Measurements from ENCODE around the gene MRPS27.

Gene MRPS27

DNA sequence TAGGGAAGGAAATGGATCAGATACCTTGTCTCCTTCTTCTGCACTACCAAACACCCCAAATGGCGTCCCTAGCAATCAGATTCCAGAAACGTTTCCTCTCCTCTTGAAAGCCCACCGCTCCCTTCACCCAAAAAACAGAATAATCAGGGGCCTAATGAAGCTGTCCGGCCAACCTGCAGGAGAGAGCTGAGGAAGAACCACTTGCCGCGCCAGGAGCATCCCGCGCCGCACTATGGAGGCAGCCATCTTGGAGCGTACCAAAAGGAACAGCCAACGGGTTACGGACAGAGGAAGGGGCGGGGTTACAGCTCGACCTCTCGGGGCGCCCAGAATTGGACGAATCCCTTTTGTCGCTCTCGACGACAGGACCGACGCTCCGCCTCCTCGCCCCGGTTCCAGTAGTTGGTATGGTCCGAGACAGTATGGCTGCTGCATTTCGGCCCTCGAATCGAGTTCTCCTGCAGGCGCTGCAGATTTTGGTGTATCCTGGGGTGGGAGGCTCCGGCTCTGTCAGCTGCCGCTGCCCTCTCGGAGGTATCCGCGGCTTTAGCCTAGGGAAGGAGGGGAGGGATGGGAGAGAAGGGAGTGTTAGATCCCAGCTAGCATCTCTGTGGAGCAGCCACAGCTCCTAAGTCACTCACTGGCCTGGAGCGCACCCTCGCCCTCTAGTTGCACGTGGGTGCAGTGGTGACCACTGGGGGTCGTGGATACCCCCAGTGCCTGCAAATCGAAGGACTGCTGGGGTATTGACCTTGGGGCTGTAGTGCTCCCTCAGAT is at the start of gene MRPS27, which contains the start of gene PTCD2:
MRPS27 (minus strand) TSS at position 265 of the 777 bp plus-strand sequence; CDS start at position 246, 19 bp downstream.
PTCD2 (plus strand) TSS at position 398 of the 777 bp plus-strand sequence; CDS start at position 408, 10 bp downstream.
- DNase-seq (ENCODE audit: low read depth, low spot score), result peak; percentile 92

DNA sequence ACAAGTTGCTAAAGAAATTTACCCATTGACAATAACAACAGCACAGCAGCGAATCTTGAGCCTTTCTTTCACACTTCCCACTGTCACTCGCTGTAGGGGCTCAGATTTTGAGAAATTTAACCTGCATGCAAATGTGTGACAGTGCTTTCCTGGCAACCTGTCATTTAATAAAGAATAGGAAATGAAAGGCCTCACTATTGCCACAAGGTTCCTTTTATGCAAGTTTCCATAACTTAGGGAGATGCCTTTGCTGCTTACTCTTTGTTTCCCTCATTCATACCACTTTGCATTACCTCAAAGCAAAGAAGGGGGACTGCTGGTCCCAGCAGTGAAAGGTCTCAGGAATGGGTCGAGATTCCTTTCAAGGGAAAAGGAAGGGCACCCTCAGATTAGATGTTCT is 49.7 kb upstream of the MRPS27 start:
- DNase-seq (ENCODE audit: low read depth, low spot score), result no peak

DNA sequence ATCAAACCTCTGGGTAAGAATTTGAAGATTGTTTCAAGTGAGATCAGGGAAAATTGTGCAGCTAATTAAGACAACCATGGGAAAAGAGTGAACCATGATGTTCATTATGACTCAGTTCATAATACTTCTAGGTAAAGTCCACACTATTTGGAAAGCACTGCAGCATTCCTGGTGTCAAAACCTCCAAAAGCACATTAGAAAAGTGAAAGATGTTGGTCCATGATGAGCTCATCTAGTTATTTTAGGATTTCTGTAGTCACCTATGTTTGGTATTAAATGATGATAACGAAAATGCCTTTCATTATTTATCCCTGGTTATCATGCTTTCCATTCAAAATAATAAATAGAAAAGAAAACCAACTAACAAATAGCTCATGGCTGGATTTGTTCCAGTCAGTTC is 49.3 kb upstream of the MRPS27 start:
- no peak for DNase-seq (ENCODE audit: low read depth, low spot score)

DNA sequence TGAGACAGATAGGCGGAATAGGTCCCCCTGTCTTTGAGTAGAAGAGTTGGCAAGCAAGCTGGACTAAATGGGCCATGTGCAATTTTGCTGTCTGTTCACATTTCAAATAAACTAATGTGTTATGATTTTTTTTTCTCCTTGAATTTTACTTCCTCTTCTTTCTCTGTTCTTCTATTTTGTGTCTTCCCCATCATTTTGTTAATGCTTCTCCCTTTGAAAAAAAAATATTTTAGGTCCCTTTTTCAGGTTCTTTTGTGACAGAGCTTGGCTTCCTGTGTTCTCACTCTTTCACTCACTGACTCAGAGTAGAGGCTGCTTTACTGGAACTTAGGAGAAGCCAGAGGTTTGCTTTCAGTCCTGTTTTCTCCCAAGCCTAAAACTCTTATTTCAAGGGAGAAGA is 48.2 kb upstream of the MRPS27 start:
- no peak for DNase-seq (ENCODE audit: low read depth, low spot score)

DNA sequence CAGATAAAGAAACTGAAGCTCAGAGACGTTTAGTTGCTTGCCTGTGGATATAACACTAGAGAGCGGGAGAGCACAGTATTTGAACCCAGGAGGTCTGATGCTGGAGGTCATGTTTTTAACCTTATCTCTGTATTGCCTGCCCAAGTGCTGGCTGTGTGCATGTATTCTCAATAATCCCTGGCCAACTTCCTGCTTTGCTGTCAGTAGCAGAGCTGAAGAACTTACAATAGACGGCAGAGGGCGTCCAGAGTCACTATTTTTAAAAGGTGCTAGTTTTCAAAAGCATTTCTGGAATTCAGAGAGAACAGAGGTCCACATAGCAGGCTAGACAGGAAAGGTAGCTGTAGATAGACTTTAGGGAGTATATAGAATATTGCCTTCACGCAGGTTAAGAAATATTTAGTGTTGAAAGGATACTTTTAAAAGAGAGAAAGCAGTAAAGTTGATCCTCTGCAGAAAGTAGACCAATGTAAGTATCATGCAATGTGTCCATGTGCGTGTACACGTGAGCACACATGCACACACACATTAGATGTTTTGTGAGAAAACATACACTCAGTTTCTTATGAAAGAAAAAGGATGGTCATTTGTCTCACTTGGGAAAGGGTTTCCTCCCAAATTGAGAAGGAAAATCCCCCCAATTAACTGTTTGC is 46.4 kb upstream of the MRPS27 start:
- DNase-seq (ENCODE audit: low read depth, low spot score), result no peak

DNA sequence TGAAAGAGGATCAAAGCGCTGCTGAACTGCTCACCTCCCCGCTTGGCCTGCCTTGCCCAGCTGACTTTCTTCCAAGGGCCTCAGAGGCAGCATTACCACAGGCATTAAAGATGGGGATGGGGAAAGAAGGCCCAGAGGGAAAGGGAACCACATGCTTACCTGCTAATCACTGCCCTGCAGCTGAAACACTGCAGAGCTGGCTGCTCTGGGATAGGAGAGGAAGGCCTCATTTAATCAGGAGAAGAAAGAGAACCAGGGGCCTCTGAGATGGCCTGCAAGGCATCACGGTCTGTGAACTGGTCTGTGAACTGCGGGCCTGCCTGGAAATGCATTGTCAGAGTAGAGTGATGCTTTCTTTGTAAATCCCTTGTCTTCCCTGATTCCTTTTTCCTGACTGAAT is 44.9 kb upstream of the MRPS27 start:
- no peak for DNase-seq (ENCODE audit: low read depth, low spot score)

DNA sequence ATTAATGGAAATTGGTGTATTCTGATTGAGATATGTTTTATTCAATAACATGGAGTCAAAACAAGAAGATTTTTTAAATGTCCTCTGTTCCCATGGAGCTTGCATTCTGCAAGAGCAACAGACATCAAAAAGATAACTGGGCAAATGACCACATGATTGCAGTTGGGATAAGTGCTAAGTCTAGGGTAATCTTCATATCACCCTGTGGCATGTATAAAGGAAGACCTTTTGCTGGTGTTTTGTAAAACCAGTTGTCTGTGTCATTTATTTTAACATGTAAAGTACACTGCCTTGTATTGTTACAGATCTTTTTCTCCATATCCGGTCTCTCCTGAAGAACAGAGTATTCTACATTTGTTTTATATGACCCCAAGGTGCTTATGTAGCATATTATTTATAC is 44.1 kb upstream of the MRPS27 start:
- no peak for DNase-seq (ENCODE audit: low read depth, low spot score)

DNA sequence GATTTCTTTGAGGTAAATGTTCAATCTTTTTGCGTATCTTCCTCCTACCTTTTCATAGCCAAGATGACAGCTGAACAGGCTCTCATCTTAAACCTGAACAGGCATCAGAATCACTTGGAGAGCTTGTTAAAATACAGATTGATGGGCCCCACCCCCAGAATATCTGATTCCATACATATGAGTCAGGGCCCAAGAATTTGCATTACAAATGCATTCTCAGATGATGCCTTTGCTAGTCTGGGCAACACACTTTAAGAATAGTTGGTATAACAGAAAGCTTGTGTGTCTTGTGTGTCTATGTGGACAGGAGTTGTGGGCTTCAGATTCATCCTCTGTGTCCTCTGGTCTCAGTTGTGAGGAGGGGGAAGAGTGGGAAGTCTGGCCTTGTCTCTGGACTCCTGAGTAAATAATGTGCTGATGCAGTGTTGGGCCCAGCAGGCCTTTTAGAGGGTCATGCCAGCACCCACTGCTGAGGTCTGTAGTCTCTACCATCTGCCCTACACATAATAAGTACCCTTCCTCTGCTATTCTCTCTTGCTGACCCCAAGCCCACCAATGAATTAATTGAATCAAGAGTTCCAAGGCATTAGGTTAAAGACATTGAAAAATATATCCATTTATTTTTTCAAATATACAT is 43.2 kb upstream of the MRPS27 start:
- no peak for DNase-seq (ENCODE audit: low read depth, low spot score)

DNA sequence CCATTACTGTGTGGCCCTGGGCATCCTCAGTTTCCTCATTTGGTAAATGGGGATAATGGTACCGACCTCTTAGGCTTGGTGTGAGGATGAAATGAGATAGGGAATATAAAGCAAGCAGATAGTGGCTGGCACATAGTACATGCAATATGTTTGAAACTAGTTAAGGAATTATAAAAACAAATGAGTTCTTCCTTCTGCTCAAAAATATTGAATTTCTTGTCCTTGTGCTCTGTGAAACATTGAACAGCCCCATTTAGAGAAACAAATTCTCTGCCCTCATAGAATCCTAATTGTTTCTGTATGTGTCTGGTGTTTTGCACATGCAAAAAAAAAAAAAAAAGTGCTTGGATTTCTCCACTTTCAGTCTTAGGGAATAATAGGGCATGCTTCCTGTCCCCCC is 39.8 kb upstream of the MRPS27 start:
- DNase-seq (ENCODE audit: low read depth, low spot score), result no peak

DNA sequence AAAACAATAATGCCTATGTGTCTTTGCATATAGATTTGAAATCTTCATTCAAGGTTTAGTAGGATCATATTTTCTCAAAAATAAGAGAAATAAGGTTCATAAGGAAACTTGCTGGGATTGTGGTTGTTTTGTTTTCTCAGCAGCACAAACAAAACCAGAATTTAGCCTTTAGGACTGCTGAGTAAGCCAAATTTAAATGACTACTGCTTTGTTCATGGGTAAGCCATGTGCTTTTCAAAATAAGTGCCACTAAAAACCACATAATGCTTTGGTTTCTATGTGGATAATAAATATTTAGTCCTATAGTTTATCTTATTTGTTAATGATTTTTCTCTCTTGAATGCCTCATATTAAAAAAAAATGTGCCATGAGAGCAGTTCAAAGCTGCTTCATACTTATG is 38.9 kb upstream of the MRPS27 start:
- DNase-seq (ENCODE audit: low read depth, low spot score), result no peak

DNA sequence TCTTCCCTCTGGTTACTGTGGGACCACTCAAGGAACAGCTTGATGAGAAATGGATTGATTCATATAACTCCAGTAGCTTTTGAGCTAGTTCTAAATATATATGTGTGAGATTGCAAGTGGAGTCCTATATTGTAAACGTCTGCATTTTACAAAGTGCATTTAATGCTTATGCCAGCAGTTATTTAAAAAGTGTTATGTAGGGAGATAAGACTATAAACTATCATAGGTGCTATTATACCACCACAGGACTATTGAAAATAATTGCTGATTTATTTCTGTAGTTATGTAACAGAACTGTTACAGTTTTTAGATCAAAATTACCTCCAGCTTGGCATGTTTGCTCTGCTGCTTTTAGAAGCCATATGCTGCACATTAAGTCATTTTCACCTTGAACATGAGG is 36.3 kb upstream of the MRPS27 start:
- DNase-seq (ENCODE audit: low read depth, low spot score), result no peak

DNA sequence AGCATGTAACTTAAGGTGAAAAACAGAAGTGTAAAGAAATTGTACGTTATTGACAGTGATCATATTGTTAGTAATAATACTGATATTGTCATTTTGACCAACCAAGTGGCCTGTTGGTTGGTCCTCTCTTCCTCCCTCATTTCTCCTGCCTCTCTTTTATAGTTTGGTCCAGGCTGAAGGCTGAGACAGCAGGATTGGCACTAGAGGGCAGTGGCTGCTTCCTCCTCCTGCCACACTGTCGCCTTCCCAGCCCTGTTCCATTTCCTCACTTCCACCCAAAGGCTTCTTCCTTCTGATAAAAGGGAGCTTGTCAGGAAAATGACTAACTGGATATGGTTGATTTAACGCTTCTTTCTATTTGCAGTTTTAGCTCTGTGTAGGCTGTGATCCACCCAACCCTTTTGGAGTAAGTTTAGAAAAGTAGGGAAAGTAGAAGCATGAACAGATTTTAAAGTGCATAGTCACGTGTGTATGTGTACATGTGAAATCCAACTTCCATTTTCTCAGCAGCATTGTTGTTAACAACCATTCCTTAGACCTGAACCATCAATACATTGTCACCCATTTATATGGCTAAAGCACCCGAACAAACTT is 35.8 kb upstream of the MRPS27 start:
- DNase-seq (ENCODE audit: low read depth, low spot score), result no peak

DNA sequence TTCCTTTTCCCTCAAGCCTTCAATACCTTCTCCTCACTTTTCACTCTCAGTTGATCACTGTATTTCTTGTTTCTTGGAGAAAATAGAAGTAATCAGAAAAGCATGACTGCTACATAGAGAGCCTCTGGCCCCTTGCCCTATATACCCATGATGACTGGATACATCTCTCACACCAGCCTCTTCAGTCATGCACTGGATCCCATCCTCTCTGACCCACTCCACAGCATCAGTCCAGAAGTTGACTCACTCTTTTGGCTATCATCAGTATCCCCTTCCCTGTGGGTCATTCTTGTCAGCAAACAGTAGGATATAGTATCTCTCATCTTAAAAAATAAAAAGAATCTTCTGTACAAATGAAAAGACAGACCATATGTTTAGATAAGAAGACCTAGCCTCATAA is 33.0 kb upstream of the MRPS27 start:
- no peak for DNase-seq (ENCODE audit: low read depth, low spot score)

DNA sequence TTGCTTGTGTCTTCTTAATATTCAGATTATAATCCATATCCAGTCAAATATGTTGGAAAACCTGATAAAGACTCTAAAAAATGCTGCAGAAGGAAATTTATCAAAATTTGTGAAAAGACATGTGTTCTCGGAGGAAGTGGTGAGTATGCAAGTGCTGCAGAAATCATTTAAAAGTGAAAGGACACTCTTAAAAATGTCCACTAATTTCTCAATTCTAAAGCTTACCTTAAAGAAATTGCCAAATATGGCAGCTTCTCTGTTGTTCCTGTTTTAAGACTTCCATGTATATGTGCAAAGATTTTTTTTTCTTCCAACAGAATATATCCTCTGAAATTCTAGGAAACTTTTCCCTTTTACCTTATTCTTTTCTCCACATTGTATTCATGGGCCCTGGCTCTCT is 32.6 kb upstream of the MRPS27 start:
- no peak for DNase-seq (ENCODE audit: low read depth, low spot score)

DNA sequence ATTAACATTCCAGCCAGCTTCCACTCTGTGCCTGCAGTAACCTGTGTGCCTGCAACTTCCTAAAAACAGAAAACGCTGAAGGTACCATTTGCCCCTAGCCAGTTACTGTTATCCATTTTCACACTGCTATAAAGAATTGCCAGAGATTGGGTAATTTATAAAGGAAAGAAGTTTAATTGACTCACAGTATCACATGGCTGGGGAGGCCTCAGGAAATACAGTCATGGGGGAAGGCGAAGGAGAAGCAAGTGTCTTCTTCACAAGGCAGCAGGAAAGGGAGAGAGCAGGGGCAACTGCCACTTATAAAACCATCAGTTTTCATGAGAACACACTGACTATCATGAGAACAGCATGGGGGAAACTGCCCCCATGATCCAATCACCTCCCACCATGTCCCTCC is 31.3 kb upstream of the MRPS27 start:
- no peak for DNase-seq (ENCODE audit: low read depth, low spot score)

DNA sequence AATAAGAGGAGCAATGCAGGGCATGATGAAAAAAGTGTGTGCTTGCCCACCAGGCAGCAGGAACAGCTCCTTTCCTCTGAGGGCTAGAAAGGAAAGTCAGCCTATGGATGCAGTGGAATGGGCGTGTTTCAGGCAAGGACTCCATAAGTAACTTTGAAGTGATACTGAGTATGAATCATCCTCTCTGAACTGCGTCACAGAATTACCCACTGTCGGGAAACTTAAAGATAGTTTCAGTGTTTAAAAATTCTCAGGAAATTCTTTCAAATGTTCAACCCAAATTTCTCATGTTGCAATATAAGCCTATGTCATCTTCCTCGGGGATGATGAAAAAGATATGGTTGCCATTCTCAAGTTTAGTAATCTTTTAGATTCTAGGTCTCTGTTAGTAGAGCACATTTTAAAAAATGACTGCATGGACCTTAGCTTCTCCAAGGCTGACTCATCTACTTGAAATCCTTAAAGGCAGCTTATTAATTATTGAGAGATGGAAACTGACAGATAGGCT is 27.8 kb upstream of the MRPS27 start:
- DNase-seq (ENCODE audit: low read depth, low spot score), result no peak

DNA sequence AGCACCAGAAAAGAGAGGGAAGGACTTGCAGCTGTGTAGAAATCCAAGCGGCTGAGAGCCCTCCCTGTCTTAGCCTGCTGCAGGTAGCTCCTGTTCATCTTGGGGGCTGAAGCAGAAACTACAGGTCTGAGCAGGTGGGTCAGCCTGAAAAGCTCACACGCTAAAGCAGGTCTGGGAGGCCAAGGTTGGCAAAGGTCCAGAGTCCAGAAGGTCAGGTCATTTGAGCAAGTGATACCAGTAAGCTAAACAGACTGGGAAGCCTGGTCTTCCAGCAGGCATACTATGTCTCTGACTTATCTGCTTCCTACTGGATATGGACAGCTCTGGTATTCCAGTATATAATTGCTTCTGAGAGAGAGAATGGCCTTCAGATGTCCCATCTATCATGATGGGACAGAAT is 26.4 kb upstream of the MRPS27 start:
- DNase-seq (ENCODE audit: low read depth, low spot score), result no peak

DNA sequence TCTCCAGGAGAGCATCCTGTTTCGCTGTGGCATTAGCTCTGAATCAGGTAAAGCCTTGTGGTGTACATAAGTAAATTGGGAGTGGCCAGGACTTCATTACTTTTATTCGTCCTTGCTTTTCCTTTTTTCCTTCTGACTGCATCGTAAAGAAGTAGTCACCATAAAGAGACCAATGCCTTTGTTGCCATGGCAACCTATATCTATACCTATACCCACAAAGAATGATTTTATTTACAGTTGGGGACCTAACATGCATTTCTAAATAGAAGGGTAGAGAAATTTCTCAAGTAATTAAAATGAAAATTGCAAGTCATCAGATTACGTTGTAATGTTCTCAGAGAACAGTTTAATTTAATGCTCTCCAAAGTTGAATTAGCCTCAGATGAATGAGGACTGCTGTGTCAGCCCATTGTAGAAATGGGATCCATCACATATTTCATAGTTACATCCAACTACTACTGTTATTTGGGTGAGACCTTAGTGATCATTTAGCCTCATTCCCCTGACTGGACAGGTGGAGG is 18.7 kb upstream of the MRPS27 start:
- no peak for DNase-seq (ENCODE audit: low read depth, low spot score)

DNA sequence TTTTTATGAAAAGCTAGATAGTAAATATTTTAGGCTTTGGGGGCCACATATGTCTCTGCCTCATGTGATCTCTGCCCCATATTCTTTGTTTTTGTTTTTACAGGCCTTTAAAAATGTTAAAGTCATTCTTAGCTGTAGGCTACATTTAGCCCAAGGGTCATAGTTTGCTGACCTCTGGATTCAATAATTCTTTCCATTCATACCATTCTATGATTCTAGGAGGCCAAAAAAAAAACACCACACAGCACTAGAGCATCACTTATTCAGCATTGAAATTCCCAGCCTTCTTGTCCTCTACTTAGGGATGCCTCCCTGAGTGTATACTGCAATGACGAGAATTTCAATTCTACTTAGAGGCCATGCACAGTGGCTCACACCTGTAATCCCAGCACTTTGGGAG is 17.1 kb upstream of the MRPS27 start:
- DNase-seq (ENCODE audit: low read depth, low spot score), result no peak

DNA sequence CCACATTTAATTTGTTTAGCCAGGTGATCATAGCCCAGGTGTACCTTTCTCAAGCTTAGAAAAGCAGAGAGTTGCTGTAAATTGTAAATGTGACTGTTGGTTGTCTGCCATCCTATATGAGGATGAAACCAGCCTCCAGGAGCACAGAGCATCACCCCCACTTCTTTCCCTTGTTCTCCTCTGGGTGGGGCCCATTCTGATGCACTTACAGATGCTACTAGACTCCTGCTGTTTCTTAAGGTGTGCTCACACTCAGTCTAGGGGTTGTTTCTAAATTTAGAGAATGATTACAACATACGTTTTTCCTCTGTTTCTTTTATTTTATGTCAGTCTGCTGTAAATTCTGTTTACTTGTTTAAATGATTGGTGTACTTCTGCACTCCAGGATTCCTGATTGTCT is 10.7 kb upstream of the MRPS27 start:
- no peak for DNase-seq (ENCODE audit: low read depth, low spot score)

DNA sequence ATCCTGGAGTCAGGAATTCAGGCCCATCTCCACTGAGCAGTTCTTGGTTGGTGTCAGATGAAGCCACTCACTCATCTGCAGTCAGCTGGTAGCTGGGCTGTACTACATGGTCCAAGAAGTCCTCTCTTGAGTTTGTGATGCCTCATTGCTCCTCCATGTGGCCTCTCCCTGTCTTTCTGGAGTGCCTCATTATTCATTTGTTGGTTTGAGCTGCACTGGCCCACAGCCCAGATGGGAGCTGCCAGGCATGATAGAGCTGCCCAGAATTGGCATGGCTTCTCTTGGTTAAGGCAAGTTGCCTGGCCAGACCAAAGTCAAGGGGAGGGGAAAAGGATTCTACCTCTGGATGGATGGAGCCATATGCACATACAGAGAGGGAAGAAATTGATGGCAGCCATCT is 8.1 kb upstream of the MRPS27 start:
- no peak for DNase-seq (ENCODE audit: low read depth, low spot score)

DNA sequence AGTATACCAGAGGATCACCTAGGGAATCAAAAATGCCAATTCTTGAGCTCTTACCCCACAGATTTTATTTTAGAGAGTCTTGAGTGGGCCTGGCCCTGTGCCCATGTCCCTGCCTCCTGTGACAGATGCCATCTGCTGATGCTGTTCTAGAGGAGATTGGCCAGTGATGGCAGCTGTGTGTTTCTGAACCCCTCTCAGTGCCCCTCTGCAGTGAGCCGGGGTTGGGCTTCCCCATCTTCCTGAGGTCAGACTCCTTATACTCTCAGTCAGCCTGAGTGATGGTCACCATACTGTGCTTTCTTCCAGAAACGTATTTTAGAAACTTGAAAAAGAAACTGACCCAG is 6.2 kb upstream of the MRPS27 start:
- DNase-seq (ENCODE audit: low read depth, low spot score), result no peak

Measured in activated CD4-positive, CD25-positive, alpha-beta regulatory T cell treated with anti-CD3 and anti-CD28 coated beads, Interleukin-2, amount 50 U/mL, for 16 hours (primary cell).